ENCODE data around the gene CTDSPL2.

- TF ChIP-seq, protein P1, sequence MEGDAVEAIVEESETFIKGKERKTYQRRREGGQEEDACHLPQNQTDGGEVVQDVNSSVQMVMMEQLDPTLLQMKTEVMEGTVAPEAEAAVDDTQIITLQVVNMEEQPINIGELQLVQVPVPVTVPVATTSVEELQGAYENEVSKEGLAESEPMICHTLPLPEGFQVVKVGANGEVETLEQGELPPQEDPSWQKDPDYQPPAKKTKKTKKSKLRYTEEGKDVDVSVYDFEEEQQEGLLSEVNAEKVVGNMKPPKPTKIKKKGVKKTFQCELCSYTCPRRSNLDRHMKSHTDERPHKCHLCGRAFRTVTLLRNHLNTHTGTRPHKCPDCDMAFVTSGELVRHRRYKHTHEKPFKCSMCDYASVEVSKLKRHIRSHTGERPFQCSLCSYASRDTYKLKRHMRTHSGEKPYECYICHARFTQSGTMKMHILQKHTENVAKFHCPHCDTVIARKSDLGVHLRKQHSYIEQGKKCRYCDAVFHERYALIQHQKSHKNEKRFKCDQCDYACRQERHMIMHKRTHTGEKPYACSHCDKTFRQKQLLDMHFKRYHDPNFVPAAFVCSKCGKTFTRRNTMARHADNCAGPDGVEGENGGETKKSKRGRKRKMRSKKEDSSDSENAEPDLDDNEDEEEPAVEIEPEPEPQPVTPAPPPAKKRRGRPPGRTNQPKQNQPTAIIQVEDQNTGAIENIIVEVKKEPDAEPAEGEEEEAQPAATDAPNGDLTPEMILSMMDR (IDR thresholded peaks at IDR 0.05 in 8 of 11, conservative IDR thresholded peaks at IDR 0.05 in 3 of 11) = peak in 9 of 11 experiments; percentile 30 to 76 (median 52)
- TF ChIP-seq POLR2A (IDR thresholded peaks at IDR 0.05) (peak in 1 of 3 donors; percentile 21), POLR2AphosphoS5 (IDR thresholded peaks at IDR 0.05) (peak; percentile 83 to 93 (median 91))
Observed at GRCh38 chr15:44426975-44427755, at the start of gene CTDSPL2.
